H4 (cell line): ENCODE results near the gene AATK. TPM values are rescaled to one million over a fixed set of nuclear protein-coding genes. Genes with fewer than 3 reads are reported as not detected.

ENCODE experiments used
- DNase-seq: peaks from one replicate; pipeline ENCODE4 v3.0.0-alpha.2; 2015; ENCODE audit warnings: low spot score
- total RNA-seq: library from RNA; depleted of rRNA; stranded (reverse); fragments of >200 nt; shearing (Covaris generic); gene quantifications from 2 replicates; pipeline ENCODE4 v1.2.3, GENCODE V29; 2014; rRNA removed

AATK gene
- total RNA-seq, 1 experiment from 2014 or later: 0.08 TPM

- DNase-seq: no peak
Observed at GRCh38 chr17:81071761-81072741, 94.0 kb downstream of the AATK start.

GRCh38 chr17:81070541-81071246 is 95.3 kb downstream of the AATK start:
- DNase-seq: no peak

GRCh38 chr17:81069135-81069645 is 96.8 kb downstream of the AATK start:
- no peak for DNase-seq

GRCh38 chr17:81068411-81069134 is 97.4 kb downstream of the AATK start:
- DNase-seq: no peak

GRCh38 chr17:81067391-81067811 is 98.6 kb downstream of the AATK start:
- no peak for DNase-seq

Other genes starting within 250 kb of the AATK start
- gene CHMP6, start 174.4 kb downstream of the AATK start, total RNA-seq: 19.7 and 21.4 TPM in 2 replicates
- gene BAIAP2, start 131.1 kb downstream of the AATK start, total RNA-seq: 42.4 and 47.7 TPM in 2 replicates
- gene PVALEF, start 714 bp downstream of the AATK start, total RNA-seq: not detected in 2 replicates
- gene CEP131, start 56.7 kb upstream of the AATK start, total RNA-seq: 5.3 and 11.3 TPM in 2 replicates
- gene TEPSIN, start 72.8 kb upstream of the AATK start, total RNA-seq: 3.4 and 4.0 TPM in 2 replicates
- 47.4 and 77.7 TPM in 2 replicates for gene NDUFAF8, start 73.1 kb upstream of the AATK start, total RNA-seq
- gene SLC38A10, start 129.1 kb upstream of the AATK start, total RNA-seq: 40.9 and 67.3 TPM in 2 replicates
- gene BAHCC1, start 229.2 kb upstream of the AATK start, total RNA-seq: 0.31 and 3.4 TPM in 2 replicates